GM06990 (cell line): ENCODE results near the gene MALRD1.

Source experiments
- DNase-seq: peaks from one replicate; pipeline ENCODE4 v3.0.0-alpha.2; 2011; ENCODE audit not compliant: insufficient read length; ENCODE audit errors: extremely low read depth
- H3K27me3 ChIP-seq: replicated peaks from 2 replicates; pipeline ENCODE4 v1.6.0; 2011; ENCODE audit warnings: low read length; ENCODE audit not compliant: control insufficient read depth, insufficient read depth
- H3K36me3 ChIP-seq: 2 replicates; pipeline ENCODE4 v1.5.1; 2011; ENCODE audit warnings: low read length; ENCODE audit not compliant: control insufficient read depth, insufficient read depth
- H3K4me3 ChIP-seq: replicated peaks from 2 replicates; pipeline ENCODE4 v1.5.1; 2011; ENCODE audit warnings: low read depth, mild to moderate bottlenecking, control low read depth, low read length
- CTCF ChIP-seq: IDR thresholded peaks from 2 replicates; pipeline ENCODE4 v1.5.1; 2011; ENCODE audit warnings: low read length, control low read depth, mild to moderate bottlenecking, inconsistent platforms; ENCODE audit not compliant: insufficient read depth, poor library complexity, severe bottlenecking

Gene MALRD1

DNA sequence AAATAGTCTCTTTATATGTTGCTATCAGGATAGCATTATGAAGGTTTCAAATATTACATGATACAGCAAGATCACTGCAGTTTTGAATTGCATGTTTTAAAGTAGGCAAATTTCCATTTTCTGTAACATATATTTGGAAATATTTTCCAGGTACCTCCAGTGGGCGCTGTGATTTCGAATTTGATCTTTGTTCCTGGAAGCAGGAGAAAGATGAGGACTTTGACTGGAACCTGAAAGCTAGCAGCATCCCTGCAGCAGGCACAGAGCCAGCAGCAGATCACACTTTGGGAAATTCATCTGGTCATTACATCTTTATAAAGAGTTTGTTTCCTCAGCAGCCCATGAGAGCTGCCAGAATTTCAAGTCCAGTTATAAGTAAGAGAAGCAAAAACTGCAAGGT, 299.0 kb downstream of the MALRD1 start:
- no peak for DNase-seq
- no peak overlapping the region for H3K4me3 ChIP-seq
- TF ChIP-seq CTCF = no peak
- H3K36me3 ChIP-seq = no peaks in the 10 kb centered on the region
- no peaks in the 10 kb centered on the region for H3K27me3 ChIP-seq

DNA sequence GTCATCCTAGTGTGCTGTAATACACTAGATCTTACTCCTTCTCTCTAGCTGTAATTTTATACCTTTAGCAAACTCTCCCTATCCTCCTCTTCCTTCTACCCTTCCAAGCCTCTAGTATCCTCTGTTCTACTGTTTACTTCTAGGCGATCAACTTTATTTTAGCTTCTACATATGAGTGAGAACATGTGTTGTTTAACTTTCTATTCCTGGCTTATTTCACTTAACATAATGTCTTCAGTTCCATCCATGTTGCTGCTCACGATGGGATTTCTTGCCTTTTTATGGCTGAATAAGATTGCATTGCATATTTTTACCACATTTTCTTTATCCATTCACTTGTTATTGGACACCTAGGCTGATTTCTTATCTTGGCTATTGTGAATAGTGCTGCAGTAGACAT, 318.6 kb downstream of the MALRD1 start:
- TF ChIP-seq CTCF = no peak
- Histone ChIP-seq H3K4me3 (no peak overlapping the region), H3K36me3 (no peaks in the 10 kb centered on the region), H3K27me3 (no peaks in the 10 kb centered on the region)
- no peak for DNase-seq

- Histone ChIP-seq H3K27me3 (no peaks in the 10 kb centered on the region), H3K4me3 (no peak overlapping the region), H3K36me3 (no peaks in the 10 kb centered on the region)
- TF ChIP-seq CTCF = no peak
- no peak for DNase-seq
Observed at GRCh38 chr10:19373988-19374387, 325.4 kb downstream of the MALRD1 start.

DNA sequence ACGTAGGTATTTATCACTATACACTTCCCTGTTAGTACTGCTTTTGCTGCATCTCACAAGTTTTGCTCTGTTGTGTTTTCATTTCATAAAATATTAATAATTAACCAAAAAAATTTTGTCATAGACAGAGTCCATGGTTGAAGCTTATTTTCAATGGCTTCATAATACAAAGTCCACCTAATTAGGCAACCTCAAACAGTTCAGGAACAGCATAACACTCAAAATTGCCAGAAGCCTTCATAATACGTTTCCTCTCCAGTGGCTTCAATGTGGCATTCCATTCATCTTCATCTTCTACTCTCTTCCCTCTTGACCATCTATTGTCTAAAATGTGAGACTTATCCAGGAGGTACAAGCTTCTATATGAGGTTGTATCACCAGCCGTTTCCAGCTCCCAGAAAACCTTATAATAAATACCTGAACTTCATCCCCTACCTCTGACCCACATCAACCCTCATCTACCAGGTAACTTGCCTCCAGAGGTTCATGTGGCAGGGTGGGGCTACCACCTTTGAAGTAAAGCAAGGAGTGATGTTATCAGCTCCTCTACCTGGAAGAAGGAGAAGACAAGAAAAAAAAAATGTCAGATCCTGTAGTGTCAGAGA, 337.3 kb downstream of the MALRD1 start:
- no peak for TF ChIP-seq CTCF
- no peaks in the 10 kb centered on the region for H3K27me3 ChIP-seq
- H3K36me3 ChIP-seq = no peaks in the 10 kb centered on the region
- H3K4me3 ChIP-seq = no peak overlapping the region
- DNase-seq = no peak

DNA sequence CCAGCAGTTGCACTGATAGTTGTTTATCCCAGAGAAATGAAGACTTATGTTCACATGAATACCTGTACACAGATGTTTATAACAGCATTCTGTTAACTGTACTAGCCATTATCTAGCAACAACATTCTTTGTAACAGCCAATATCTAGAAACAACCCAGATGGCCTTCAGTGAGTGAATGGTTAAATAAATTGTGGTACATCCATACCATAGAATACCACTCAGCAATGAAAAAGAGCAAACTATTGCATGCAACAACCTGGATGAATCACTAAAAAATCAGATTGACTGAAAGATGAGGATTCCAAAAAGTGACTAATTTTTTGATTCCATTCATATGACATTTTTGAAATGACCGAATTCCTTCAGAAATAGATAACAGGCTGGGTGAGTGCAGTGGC, 360.3 kb downstream of the MALRD1 start:
- Histone ChIP-seq H3K4me3 (no peak overlapping the region), H3K27me3 (no peaks in the 10 kb centered on the region), H3K36me3 (no peaks in the 10 kb centered on the region)
- TF ChIP-seq CTCF = no peak
- no peak for DNase-seq

DNA sequence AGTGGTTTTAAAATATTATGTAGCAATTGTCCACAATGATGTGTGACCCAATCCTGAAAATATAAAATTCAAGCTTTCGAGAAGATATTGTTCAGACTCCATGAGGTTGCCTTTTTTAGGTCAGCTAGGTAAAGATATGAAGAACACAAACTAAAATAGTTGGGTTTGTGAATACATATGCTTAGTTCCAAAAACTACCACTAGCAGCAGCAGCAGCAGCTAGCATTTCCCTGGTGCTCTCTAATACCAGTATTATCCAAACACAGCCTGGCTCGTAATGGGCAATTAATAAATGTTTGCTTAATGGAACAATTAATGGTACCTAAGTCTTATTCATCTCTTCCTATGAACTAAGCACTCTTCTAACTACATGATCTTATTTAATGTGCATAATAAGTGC, 362.5 kb downstream of the MALRD1 start:
- no peak for TF ChIP-seq CTCF
- Histone ChIP-seq H3K4me3 (no peak overlapping the region), H3K36me3 (no peaks in the 10 kb centered on the region), H3K27me3 (no peaks in the 10 kb centered on the region)
- no peak for DNase-seq
